GM21390 (cell line): ENCODE data around the gene PPP4R3A.
"Not testable (repeated sequence)": the region's sequence is repeated elsewhere in the genome, so short reads cannot be mapped to it uniquely, and the experiment has no call there.

Source experiments
- ATAC-seq: cut with Tn5 transposase; IDR thresholded peaks from one replicate; pipeline ENCODE4 v1.9.1; 2021; ENCODE audit not compliant: unreplicated experiment

PPP4R3A gene

DNA sequence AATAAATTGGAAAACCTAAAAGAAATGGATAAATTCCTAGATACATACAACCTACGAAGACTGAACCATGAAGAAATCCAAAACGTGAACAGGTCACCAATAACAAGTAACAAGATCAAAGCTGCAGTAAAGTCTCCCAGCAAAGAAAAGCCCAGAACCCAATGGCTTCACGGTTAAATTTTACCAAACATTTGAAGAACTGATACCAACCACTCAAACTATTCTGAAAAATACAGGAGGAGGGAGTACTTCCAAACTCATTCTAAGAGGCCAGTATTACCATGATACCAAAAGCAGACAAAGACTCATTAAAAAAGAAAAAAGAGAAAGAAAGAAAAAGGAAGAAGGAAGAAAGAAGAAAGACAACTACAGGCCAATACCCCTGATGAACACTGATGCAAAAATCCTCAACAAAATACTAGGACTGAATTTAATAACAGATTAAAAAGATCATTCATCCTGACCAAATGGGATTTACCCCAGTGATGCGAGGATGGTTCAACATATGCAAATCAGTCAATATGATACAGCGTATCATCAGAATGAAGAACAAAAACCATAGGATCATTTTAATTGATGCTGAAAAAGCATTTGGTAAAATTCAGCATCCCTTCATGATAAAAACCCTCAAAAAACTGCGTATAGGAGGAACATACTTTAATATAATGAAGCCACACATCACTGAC, 65.6 kb downstream of the PPP4R3A start:
- no peak for ATAC-seq

DNA sequence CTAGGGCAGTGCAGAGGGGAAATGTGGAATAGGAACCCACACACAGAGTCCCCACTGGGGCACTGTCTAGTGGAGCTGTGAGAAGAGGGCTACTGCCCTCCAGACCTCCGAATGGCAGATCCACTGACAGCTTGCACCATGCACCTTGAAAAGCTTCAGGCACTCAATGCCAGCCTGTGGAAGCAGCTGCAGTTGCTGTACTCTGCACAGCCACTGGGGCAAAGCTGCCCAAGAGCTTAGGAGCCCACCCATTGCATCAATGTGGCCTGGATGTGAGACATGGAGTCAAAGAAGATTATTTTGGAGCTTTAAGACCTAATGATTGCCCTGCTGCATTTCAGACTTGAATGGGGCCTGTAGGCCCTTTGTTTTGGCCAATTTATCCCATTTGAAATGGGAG, 70.8 kb downstream of the PPP4R3A start:
- ATAC-seq, result no peak

GRCh38 chr14:91438845-91439244, 71.3 kb downstream of the PPP4R3A start:
- no peak for ATAC-seq

GRCh38 chr14:91436266-91436665, 73.8 kb downstream of the PPP4R3A start:
- not testable (repeated sequence) for ATAC-seq

DNA sequence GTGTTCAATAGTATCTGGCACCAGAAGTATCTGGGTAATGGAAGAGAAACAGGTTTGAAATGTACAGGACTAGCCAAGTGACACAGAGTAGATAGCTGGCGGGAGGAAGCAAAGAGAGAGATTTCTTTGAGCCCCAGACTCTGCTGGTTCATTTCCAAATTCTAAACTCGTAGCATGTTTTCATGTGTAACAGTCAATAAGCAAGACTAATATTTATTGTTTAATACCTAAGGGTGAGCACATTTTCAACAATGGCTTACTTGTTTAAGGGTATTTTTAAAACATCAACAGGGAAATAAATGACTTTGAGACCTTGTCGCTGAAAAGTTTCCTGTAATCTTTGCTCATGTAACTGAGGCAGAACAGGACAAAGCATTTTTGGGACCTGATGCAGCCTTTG, 80.7 kb downstream of the PPP4R3A start:
- no peak for ATAC-seq

- ATAC-seq, result not testable (repeated sequence)
These were observed 81.2 kb downstream of the PPP4R3A start for GRCh38 chr14:91428931-91429330.

GRCh38 chr14:91425531-91425944, 84.6 kb downstream of the PPP4R3A start:
- not testable (repeated sequence) for ATAC-seq

DNA sequence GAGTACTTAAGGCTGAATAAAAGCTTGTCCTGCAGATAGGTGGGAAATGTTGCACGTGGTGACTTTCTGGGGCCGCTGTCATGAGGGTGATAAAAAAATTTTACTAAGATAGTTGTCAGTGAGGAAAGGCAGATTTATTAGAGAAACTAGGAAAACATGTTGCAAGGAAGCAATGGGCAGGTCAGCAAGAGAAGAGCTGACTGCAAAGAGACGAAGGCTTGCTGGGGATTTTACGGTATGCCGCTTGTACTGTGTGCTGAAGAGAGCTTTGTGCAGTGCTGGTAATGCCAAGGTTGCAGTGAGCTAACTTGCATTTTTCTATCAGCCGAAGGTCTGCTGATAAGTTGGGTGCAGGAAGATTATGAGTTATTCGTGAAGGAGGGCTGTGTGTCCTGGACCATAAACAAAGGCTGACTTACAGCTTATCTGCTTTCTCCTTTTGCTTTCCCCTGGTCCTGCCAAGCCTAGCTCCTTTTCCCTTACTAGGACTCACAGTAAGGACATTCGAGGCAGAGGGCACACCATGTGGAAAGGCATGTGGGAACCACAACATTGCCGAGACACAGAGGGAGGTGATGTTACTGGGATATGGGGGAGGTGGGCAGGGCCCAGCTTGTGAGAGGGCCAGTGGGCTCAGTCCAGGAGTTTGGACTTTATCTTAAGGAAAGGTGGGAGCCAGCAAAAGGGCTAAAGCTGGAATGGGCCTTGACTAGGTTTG, 85.1 kb downstream of the PPP4R3A start:
- ATAC-seq, result no peak

- no peak for ATAC-seq
These were observed 89.4 kb downstream of the PPP4R3A start for GRCh38 chr14:91420686-91421085.

DNA sequence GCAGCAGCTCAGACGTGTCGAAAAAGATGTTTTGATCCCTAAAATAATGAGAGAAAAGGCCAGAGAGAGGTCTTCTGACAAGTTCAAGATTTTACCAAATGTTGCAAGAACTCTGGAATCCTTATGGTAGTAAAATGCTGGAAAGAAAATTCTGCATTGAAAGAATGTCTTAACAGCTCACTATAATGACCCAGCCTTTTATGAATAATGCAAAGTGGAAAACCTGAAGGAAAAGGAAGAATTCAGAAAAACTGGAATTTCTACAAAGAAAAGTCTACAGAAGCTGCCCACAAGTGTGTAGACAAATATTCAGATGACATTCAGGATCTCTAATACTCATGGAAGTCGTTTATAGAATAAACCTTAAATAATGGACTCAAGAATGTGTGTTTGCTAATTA, 90.7 kb downstream of the PPP4R3A start:
- no peak for ATAC-seq

DNA sequence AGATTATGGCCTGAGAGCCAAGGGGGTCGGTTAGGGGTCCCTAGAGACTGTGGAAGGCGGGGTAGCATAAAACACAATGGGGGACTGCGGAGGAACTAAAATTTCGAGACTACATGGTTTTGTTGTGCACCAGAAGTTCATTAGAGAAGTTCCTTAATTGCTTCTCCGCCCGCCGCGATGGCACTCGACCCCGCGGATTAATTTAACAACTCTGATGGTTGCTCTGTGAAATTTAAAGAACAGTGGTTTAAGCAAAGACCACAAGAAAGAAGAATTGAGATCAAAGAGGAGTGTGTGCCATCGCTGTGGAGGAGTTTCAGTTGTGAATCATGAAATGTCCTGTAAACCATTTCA, 91.1 kb downstream of the PPP4R3A start:
- no peak for ATAC-seq

DNA sequence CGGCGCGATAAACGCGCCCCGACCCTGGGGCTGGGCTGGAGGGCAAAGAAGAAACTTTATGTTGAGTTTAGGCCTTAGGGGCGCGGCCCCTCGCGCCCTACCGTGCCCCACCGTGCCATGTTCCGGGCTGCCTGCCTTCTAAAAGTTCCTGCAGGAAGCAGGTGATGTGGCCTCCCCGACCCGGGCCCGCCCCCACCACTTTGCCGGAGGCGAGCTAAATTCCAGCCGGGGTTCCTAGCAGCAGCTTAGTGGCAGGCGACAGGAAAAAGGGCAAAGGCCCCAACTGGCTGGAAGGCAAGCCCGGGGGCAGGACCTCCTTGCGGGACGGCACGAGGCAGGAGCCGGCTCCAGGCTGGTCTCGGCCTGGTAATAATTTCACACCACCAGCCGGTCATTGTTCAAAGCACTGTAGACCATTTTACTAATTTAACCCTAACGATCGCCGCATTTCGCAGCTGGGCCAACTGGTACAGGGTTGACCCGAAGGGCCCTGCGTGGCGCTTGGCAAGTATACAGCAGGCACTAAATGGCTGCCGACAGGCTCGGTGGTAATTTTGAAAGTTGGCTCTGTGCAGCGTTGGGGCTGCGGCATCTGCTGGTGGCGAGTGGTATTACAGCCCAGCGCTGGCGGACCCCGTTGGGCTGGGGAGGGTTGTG, 91.6 kb downstream of the PPP4R3A start:
- ATAC-seq, result no peak

DNA sequence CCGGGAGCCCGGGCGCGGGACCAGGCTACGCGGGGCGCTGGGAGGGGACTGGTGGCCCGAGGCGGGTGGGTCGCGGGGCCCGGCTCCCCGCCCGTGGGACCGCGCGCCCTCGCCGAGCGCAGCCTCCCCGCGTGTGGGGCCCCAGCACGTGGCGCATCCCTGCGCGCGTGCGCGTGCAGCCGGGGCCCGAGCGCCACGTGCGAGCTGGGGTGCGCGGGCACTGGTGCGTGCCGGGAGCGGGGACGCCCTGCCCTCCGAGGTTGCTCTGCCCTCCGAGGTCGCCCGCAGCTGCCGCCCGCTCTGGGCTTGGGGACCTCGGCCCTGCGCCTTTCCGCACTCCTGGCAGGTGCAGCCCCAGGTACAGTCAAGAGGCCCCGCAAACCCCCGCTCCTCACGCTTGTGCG, 92.1 kb downstream of the PPP4R3A start:
- ATAC-seq, result peak; percentile 32

DNA sequence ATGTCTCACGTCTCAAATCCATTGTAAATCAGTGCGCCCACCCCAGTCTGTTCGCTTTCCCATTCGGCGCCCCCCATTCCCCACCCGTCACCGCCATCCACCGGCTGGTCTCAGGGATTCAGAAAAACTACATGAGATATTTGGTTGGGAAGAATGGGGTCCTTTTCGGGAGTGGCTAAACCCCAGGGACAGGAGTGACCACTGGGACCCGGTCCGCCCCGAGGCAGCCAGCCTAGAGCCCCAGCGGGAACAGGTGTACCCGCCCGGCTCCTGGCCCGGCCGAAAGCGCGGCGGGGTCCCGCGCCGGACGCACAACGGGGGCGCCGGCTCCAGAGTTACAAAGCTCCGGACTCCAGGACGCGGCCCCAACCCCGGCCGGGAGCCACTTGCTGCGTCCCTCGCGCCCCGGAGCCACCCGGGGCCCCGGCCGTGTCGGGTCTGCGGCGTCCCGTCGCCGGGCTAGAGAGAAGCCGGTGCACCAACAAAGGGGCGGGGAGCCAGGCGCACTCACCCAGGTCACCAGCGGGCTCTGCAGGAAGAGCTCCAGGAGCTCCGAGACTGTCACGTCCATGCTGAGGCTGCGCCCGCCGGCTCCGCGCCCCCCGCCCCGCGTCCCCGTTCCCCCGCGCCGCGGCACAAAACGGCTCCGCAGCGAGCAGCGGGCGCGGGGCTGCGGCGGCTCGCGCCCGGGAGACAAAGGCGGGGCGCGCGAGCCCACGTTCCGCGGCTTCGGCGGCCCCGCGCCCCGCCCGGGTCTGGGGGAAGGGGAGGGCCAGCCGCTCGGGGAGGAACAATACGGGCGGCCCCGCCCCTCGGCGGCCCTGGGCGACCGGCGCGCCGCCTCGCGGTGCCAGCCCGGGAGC, 92.8 kb downstream of the PPP4R3A start, which contains the start of gene CCDC88C:
Gene CCDC88C (minus strand): TSS at position 701 of the 863 bp plus-strand sequence. CDS start 130 bp downstream, at position 571.
- peak; percentile 54 for ATAC-seq

GRCh38 chr14:91416744-91417119, 93.4 kb downstream of the PPP4R3A start:
- no peak for ATAC-seq

DNA sequence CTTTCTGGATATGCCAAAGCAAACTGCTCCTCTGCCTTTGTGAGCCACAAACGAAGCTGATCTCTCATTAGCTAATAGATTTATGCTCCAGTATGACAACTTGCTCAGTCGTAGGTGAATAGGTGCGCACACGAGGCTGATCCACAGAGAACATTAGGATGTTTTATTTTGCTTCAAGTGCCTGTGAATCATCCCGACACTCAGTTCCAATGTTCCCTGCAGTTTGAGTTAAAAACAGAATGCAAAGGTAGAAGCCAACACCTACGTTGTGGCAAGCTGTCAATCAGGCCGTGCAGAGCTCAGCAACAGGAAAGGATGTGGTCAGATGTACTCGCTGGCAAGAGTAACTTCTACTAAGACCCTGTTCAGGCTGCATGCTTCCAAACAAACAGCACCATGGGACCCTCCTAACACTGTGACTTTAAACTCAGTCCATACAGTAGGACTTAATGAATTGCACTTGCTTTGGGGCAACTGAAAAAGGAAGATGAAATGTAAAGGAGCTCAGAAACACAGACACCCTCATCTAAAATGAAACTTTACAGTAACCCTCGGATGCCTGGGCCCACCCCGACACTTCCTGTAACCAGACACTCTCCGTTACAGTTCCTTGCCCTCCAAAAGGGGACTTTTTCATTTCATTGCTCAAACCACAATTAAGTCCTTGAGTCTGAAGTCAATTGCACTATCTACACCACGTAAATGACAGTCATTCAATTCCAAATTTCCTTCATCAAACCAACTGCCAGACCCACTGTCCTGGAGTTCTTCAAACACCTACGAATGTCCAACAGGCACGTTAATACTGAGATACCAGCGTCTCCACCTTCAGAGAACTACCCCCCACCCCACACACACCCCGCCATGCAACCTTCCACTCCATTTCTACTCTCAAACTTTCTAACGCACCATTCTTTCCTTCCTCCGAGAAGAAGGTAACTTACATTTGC, 94.0 kb downstream of the PPP4R3A start:
- peak; percentile 48 for ATAC-seq

DNA sequence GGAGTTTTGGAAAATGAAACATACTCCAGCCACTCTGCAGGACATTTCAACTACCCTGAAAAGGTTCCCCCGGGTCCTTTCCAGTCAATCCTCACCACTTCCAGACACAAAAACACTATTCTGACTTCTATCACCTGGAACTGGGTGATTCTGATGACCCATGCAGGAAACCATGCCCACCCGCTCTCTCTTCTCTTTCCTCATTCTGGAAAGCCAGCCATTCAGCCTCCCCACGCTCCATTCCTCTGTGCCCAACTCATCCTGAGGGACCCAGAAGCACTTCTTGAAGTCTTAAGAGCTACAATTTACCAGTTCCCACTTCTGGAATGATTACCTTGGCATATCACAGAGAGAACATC, 95.7 kb downstream of the PPP4R3A start:
- ATAC-seq, result no peak

- no peak for ATAC-seq
These were observed 96.3 kb downstream of the PPP4R3A start for GRCh38 chr14:91413547-91414474.

DNA sequence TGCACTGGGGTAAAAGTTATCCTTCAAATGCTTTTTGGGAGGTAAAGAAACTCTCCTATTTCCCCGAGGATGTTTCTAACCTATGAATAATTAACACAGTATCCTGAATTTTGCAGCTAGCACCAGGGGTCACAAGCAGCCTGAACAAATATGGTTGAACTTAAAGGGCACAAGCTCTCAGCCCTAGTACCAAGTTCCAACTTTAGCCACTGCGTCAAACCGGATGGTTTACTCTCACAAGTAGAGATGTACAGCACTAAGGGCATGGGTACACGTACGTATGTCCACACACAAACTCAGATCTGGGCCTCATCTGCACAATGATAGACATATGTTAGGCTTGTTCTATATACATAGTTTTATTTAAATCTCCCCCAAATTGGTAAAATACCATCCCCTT, 97.2 kb downstream of the PPP4R3A start:
- no peak for ATAC-seq
